Measurements from ENCODE around the gene ROBO2. TPM values are rescaled to one million over a fixed set of nuclear protein-coding genes. Genes with fewer than 3 reads are reported as not detected.

ROBO2 gene
- total RNA-seq, 1 experiment from 2014 or later: not detected

- H2AFZ ChIP-seq (ENCODE audit: low read depth, low read length, poor library complexity, severe bottlenecking): no peak overlapping the region
- H3K36me3 ChIP-seq (ENCODE audit: control insufficient read depth in 1 of 2, insufficient read depth in 2 of 2, low read length in 2 of 2): no peaks in the 10 kb centered on the region; a peak in 1 of 4 replicates
- H3K4me1 ChIP-seq (ENCODE audit: control insufficient read depth in 1 of 2, insufficient read depth in 2 of 2, low read length in 2 of 2): no peaks in the 10 kb centered on the region
- H4K20me1 ChIP-seq (ENCODE audit: insufficient read depth): no peaks in the 10 kb centered on the region
- H3K4me2 ChIP-seq (ENCODE audit: low read length): no peak overlapping the region
- no peak for TF ChIP-seq EGR1 (IDR thresholded peaks at IDR 0.05; ENCODE audit: low read depth)
- TF ChIP-seq SRF (IDR thresholded peaks at IDR 0.05; ENCODE audit: low read depth): no peak
- TF ChIP-seq RAD21 (IDR thresholded peaks at IDR 0.05; ENCODE audit: low read depth): no peak
- TF ChIP-seq YY1 (IDR thresholded peaks at IDR 0.05; ENCODE audit: extremely low read depth, insufficient replicate concordance, low read depth, low read length): no peak
- TF ChIP-seq, protein P1, sequence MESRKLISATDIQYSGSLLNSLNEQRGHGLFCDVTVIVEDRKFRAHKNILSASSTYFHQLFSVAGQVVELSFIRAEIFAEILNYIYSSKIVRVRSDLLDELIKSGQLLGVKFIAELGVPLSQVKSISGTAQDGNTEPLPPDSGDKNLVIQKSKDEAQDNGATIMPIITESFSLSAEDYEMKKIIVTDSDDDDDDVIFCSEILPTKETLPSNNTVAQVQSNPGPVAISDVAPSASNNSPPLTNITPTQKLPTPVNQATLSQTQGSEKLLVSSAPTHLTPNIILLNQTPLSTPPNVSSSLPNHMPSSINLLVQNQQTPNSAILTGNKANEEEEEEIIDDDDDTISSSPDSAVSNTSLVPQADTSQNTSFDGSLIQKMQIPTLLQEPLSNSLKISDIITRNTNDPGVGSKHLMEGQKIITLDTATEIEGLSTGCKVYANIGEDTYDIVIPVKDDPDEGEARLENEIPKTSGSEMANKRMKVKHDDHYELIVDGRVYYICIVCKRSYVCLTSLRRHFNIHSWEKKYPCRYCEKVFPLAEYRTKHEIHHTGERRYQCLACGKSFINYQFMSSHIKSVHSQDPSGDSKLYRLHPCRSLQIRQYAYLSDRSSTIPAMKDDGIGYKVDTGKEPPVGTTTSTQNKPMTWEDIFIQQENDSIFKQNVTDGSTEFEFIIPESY (IDR thresholded peaks at IDR 0.05; ENCODE audit: extremely low read depth, insufficient replicate concordance, low read length): no peak
- no peak for TF ChIP-seq CBX3 (IDR thresholded peaks at IDR 0.05; ENCODE audit: low read depth)
- no peak for TF ChIP-seq CEBPB (IDR thresholded peaks at IDR 0.05; ENCODE audit: low read depth)
- TF ChIP-seq TCF7L2 (IDR thresholded peaks at IDR 0.05; ENCODE audit: borderline replicate concordance, extremely low read depth, insufficient read depth, insufficient read length): no peak
- no peak for TF ChIP-seq FOSL1 (IDR thresholded peaks at IDR 0.05; ENCODE audit: low read depth)
- no peak for TF ChIP-seq EZH2phosphoT487 (IDR thresholded peaks at IDR 0.05; ENCODE audit: borderline replicate concordance)
- TF ChIP-seq, protein P2, sequence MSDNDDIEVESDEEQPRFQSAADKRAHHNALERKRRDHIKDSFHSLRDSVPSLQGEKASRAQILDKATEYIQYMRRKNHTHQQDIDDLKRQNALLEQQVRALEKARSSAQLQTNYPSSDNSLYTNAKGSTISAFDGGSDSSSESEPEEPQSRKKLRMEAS (IDR thresholded peaks at IDR 0.05): no peak
- ChIA-PET CTCF (no interaction called here), POLR2A (no interaction called here), RAD21 (ENCODE audit: low non-redundant PET in 1 of 2, low total read pairs in 2 of 2, uncharacterized antibody in 2 of 2, unreplicated experiment in 2 of 2) (no interaction called here)
- no peaks in the 10 kb centered on the region for H3K9me2 ChIP-seq (ENCODE audit: insufficient read depth)
- no TSS peak for BruUV-seq (replicated peaks)
- H3K27me3 ChIP-seq (ENCODE audit: insufficient read depth, low read length): no peaks in the 10 kb centered on the region
- DNase-seq (ENCODE audit: low read depth, low spot score) (no peak), ATAC-seq (no peak)
- no peak overlapping the region for H3K9ac ChIP-seq (ENCODE audit: low read length)
- no peak overlapping the region for H3K27ac ChIP-seq (ENCODE audit: low read depth, low read length)
- intact Hi-C loops (cut with micrococcal nuclease): no loop called here
- no peak overlapping the region for H3K4me3 ChIP-seq (replicated peaks in 1 of 2; ENCODE audit: low read depth in 1 of 2, low read length in 2 of 2)
- H3K79me2 ChIP-seq (ENCODE audit: insufficient read depth, low read length): no peaks in the 10 kb centered on the region
- H3K9me3 ChIP-seq (ENCODE audit: control insufficient read depth in 1 of 2, insufficient read depth in 1 of 2, low read depth in 1 of 2, low read length in 2 of 2): peaks cover 11 to 13% of the 10 kb centered on the region in 2 experiments; a peak in 2 of 4 replicates
Measured at GRCh38 chr3:77446084-77446483, 406.2 kb downstream of the ROBO2 start.

All from HCT116 (cell line).